HepG2 (cell line): Measurements from ENCODE around the gene KATNB1. TPM values are rescaled to one million over a fixed set of nuclear protein-coding genes. Genes with fewer than 3 reads are reported as not detected.

Experiments
- ATAC-seq: fragments of 200-7000 bp; cut with Tn5 transposase; 3 replicates; pipeline ENCODE4 v1.9.1; 2020; ENCODE audit warnings: mild to moderate bottlenecking, moderate library complexity
- BruUV-seq: library from RNA; stranded (reverse); fragments of 400-500 nt; replicated peaks from 2 replicates; lab custom pipeline; 2021; lab: Mats Ljungman, UMichigan
- CTCF ChIA-PET: fragments of 300-600 bp; formaldehyde crosslinking; extraction: SDS; loops from one replicate; lab custom pipeline; 2021; ENCODE audit warnings: low total read pairs, inconsistent platforms, low intra/inter-chr PET ratio; lab: Yijun Ruan, JAX
- POLR2A ChIA-PET: fragments of 350-600 bp; sonication (Branson Sonifier 250); formaldehyde crosslinking; loops from one replicate; lab custom pipeline; 2020; ENCODE audit warnings: antibody characterized with exemption, inconsistent platforms; lab: Yijun Ruan, JAX
- DNase-seq: peaks from one replicate; pipeline ENCODE4 v3.0.0-alpha.2; 2015; ENCODE audit warnings: low spot score
- FAIRE-seq: peaks from 3 replicates; lab custom pipeline; 2011; peaks lifted over from hg19 to GRCh38; lab: Jason Lieb, UNC
- H2AFZ ChIP-seq: one replicate; pipeline ENCODE4 v1.6.1; 2011; ENCODE audit warnings: low read length, inconsistent platforms
- H3K27ac ChIP-seq: fragments of 300-600 bp; 3 replicates; pipeline ENCODE4 v1.8.0; 2011; ENCODE audit warnings: mixed run types, mild to moderate bottlenecking, mixed read lengths, low read length, inconsistent platforms; ENCODE audit not compliant: insufficient read depth; ENCODE audit errors: extremely low read length
- H3K27me3 ChIP-seq, 2 experiments: fragments of 200-600 bp in 1 of 2; 2 replicates in 1 of 2; 3 replicates in 1 of 2; pipeline versions ENCODE4 v1.6.0 to v1.8.0; 2011; ENCODE audit warnings: low read length in 2 of 2, mild to moderate bottlenecking in 2 of 2, moderate library complexity in 2 of 2, inconsistent platforms in 1 of 2; ENCODE audit not compliant: insufficient read depth in 2 of 2, control insufficient read depth in 1 of 2
- H3K36me3 ChIP-seq, 2 experiments: fragments of 200-600 bp in 1 of 2; replicated peaks in 1 of 2; 2 replicates in 1 of 2; 3 replicates in 1 of 2; pipeline versions ENCODE4 v1.5.1 to v1.8.0; 2011; ENCODE audit warnings: low read length in 2 of 2, inconsistent platforms in 1 of 2; ENCODE audit not compliant: insufficient read depth in 2 of 2, control insufficient read depth in 1 of 2
- H3K4me1 ChIP-seq: 2 replicates; pipeline ENCODE4 v1.5.1; 2012; ENCODE audit warnings: low read length, inconsistent platforms; ENCODE audit not compliant: insufficient read depth
- H3K4me2 ChIP-seq: 2 replicates; pipeline ENCODE4 v1.6.0; 2011; ENCODE audit warnings: low read depth, low read length, inconsistent platforms
- H3K4me3 ChIP-seq, 3 experiments: fragments of 200-600 bp in 1 of 3; sonication (generic), shearing (Covaris generic) in 1 of 3; replicated peaks in 1 of 3; 2 replicates each; pipeline ENCODE4 v1.5.1; 2011 to 2016; ENCODE audit warnings: low read length in 3 of 3, inconsistent platforms in 2 of 3, low read depth in 2 of 3, mild to moderate bottlenecking in 2 of 3, control low read depth in 1 of 3, mixed read lengths in 1 of 3; ENCODE audit not compliant: insufficient read depth in 1 of 3
- H3K79me2 ChIP-seq: one replicate; pipeline ENCODE4 v1.6.1; 2011; ENCODE audit warnings: low read length, inconsistent platforms; ENCODE audit not compliant: insufficient read depth
- H3K9ac ChIP-seq: 2 replicates; pipeline ENCODE4 v1.6.0; 2011; ENCODE audit warnings: mild to moderate bottlenecking, low read depth, low read length, inconsistent platforms; ENCODE audit not compliant: insufficient read depth
- H3K9me3 ChIP-seq: 2 replicates; pipeline ENCODE4 v1.5.1; 2012; ENCODE audit warnings: mild to moderate bottlenecking, low read length
- H4K20me1 ChIP-seq: 2 replicates; pipeline ENCODE4 v1.6.0; 2011; ENCODE audit warnings: inconsistent platforms, mild to moderate bottlenecking, low read length, moderate library complexity; ENCODE audit not compliant: insufficient read depth
- AGO2 ChIP-seq: fragments of 200-400 bp; formaldehyde crosslinking; optimal IDR thresholded peaks from 2 replicates; pipeline ENCODE3; 2017; ENCODE audit warnings: mild to moderate bottlenecking, low read depth, low read length, moderate library complexity
- EHMT2 ChIP-seq: fragments of 200-600 bp; sonication (generic); IDR thresholded peaks from 2 replicates; pipeline ENCODE4 v1.7.0; 2017; ENCODE audit warnings: antibody characterized with exemption, low read depth, low read length, borderline replicate concordance
- GATA4 ChIP-seq: sonication (generic); IDR thresholded peaks from 2 replicates; pipeline ENCODE4 v1.6.1; 2016; ENCODE audit warnings: antibody characterized with exemption, low read depth, borderline replicate concordance
- KLF16 ChIP-seq, 2 experiments: sonication (generic) in 1 of 2; formaldehyde crosslinking in 1 of 2; IDR thresholded peaks; 2 replicates each; pipeline versions ENCODE4 v1.6.1 to v1.8.0; 2016 to 2023; ENCODE audit warnings: missing genetic modification reagents in 2 of 2, missing compliant biosample characterization in 1 of 2
- MAFG ChIP-seq: sonication (generic); formaldehyde crosslinking; IDR thresholded peaks from 2 replicates; pipeline ENCODE4 v1.5.1; 2020; ENCODE audit warnings: mild to moderate bottlenecking, missing genetic modification reagents
- MATR3 ChIP-seq: sonication (generic); formaldehyde crosslinking; IDR thresholded peaks from 2 replicates; pipeline ENCODE4 v1.4.0; 2020; ENCODE audit warnings: missing genetic modification reagents
- NFIC ChIP-seq: IDR thresholded peaks from 2 replicates; pipeline ENCODE4 v1.6.1; 2012; ENCODE audit warnings: mild to moderate bottlenecking, low read length, inconsistent platforms
- NFYC ChIP-seq: IDR thresholded peaks from 2 replicates; pipeline ENCODE4 v1.6.1; 2016; ENCODE audit warnings: missing genetic modification reagents, missing compliant biosample characterization
- POLR2G ChIP-seq: fragments of 200-400 bp; formaldehyde crosslinking; IDR thresholded peaks from 2 replicates; pipeline ENCODE4 v1.6.1; 2018; ENCODE audit warnings: mild to moderate bottlenecking, low read depth, low read length, moderate library complexity
- ZNF615 ChIP-seq: sonication (generic); formaldehyde crosslinking; IDR thresholded peaks from 2 replicates; pipeline ENCODE4 v1.5.0; 2020; ENCODE audit warnings: mild to moderate bottlenecking, missing genetic modification reagents, borderline replicate concordance
- ZNF816 ChIP-seq: sonication (generic); formaldehyde crosslinking; IDR thresholded peaks from 2 replicates; pipeline ENCODE4 v1.8.0; 2022; ENCODE audit warnings: missing genetic modification reagents, mild to moderate bottlenecking, borderline replicate concordance
- WGBS: methylation state at CpG from one replicate; pipeline ENCODE4 v1.1.6; 2017; ENCODE audit warnings: low lambda C conversion rate; 5-methylcytosine and 5-hydroxymethylcytosine counted together
- in situ Hi-C: cut with HindIII; loops from 2 replicates; pipeline ENCODE4 v1.10.0; 2017; ENCODE audit warnings: low pct_unique_long_range_greater_than_20kb; ENCODE audit not compliant: extremely low pct_ligation_motif_present
- intact Hi-C: fragments of 100-400 bp; cut with micrococcal nuclease; formaldehyde crosslinking; loops from one replicate; pipeline ENCODE4 v1.10.0; 2022; ENCODE audit not compliant: unreplicated experiment
- polyA plus RNA-seq, 8 experiments: library from polyadenylated mRNA; depleted of rRNA in 3 of 8; stranded (reverse) in 7 of 8; unstranded in 1 of 8; fragments of >200 nt; fragmentation: Illumina TruSeq in 4 of 8; extraction: Trizol in 4 of 8; gene quantifications; 2 replicates each; pipeline versions ENCODE4 v1.2.1 to v1.2.3, GENCODE V29; 2011 to 2016; ENCODE audit warnings: low read depth in 4 of 8, missing spikeins in 1 of 8, mixed read lengths in 1 of 8; ENCODE audit not compliant: insufficient read depth in 1 of 8
- total RNA-seq, 5 experiments: library from RNA; depleted of rRNA; stranded (reverse); fragments of >200 nt; fragmentation: Illumina TruSeq; extraction: Trizol; gene quantifications; 2 replicates each; pipeline ENCODE4 v1.2.3, GENCODE V29; 2016; ENCODE audit warnings: low read depth in 1 of 5
- TF ChIP-seq, protein P1 (sequence below): sonication (generic); formaldehyde crosslinking; IDR thresholded peaks from 2 replicates; pipeline ENCODE4 v1.4.0; 2020; ENCODE audit warnings: missing genetic modification reagents
- TF ChIP-seq, protein P2 (sequence below): sonication (generic); formaldehyde crosslinking; IDR thresholded peaks from 2 replicates; pipeline ENCODE4 v1.4.0; 2020; ENCODE audit warnings: missing genetic modification reagents
- TF ChIP-seq, protein P3 (sequence below): sonication (generic); formaldehyde crosslinking; IDR thresholded peaks from 2 replicates; pipeline ENCODE4 v1.5.0; 2020; ENCODE audit warnings: missing genetic modification reagents, mild to moderate bottlenecking, borderline replicate concordance
- TF ChIP-seq, protein P4 (sequence below): sonication (generic); formaldehyde crosslinking; IDR thresholded peaks from 2 replicates; pipeline ENCODE4 v1.4.0; 2020; ENCODE audit warnings: missing genetic modification reagents, borderline replicate concordance

The KATNB1 gene
- total and polyA plus RNA-seq, 2 of the 13 experiments (the other 11 are each of a cell fraction or from before 2014, with no cell fraction given), result 31.5 to 43.5 TPM

DNA sequence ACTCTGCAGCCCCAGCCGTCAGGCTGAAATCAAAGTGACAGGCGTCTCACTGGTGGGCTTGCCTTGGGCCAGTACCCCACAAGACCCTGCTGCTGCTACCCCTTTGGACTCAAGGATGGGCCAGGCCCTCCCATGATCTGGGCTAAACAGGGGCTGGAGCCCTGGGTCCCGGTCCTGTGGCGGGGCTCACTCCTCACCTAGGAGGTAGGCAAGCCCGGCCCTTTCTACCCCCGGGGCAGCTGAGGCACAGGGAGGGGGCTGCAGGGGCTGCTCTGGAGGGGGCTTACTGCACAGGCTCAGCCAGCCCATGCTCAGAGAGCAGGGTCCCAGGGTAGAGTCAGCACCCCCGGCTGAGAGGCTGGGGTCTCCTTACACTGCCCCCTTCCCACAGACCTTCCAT is 23.6 kb downstream of the KATNB1 start:
- Histone ChIP-seq H3K36me3 (peaks cover 25 to 51% of the 10 kb centered on the region in 2 experiments; a peak in 4 of 5 replicates), H3K27ac (no peak overlapping the region), H3K9ac (no peak overlapping the region), H3K27me3 (no peaks in the 10 kb centered on the region), H2AFZ (no peak overlapping the region), H3K4me1 (no peaks in the 10 kb centered on the region), H3K9me3 (no peaks in the 10 kb centered on the region), H3K79me2 (no peaks in the 10 kb centered on the region)
- CTCF ChIA-PET, result interaction anchor here (1.1 kb wide), 1 partner anchor 23 kb away, joined by 3 read pairs; no protein-coding TSS in a partner anchor
- ATAC-seq, result no peak
- intact Hi-C loops, result no loop called here
- TF ChIP-seq, protein P1, sequence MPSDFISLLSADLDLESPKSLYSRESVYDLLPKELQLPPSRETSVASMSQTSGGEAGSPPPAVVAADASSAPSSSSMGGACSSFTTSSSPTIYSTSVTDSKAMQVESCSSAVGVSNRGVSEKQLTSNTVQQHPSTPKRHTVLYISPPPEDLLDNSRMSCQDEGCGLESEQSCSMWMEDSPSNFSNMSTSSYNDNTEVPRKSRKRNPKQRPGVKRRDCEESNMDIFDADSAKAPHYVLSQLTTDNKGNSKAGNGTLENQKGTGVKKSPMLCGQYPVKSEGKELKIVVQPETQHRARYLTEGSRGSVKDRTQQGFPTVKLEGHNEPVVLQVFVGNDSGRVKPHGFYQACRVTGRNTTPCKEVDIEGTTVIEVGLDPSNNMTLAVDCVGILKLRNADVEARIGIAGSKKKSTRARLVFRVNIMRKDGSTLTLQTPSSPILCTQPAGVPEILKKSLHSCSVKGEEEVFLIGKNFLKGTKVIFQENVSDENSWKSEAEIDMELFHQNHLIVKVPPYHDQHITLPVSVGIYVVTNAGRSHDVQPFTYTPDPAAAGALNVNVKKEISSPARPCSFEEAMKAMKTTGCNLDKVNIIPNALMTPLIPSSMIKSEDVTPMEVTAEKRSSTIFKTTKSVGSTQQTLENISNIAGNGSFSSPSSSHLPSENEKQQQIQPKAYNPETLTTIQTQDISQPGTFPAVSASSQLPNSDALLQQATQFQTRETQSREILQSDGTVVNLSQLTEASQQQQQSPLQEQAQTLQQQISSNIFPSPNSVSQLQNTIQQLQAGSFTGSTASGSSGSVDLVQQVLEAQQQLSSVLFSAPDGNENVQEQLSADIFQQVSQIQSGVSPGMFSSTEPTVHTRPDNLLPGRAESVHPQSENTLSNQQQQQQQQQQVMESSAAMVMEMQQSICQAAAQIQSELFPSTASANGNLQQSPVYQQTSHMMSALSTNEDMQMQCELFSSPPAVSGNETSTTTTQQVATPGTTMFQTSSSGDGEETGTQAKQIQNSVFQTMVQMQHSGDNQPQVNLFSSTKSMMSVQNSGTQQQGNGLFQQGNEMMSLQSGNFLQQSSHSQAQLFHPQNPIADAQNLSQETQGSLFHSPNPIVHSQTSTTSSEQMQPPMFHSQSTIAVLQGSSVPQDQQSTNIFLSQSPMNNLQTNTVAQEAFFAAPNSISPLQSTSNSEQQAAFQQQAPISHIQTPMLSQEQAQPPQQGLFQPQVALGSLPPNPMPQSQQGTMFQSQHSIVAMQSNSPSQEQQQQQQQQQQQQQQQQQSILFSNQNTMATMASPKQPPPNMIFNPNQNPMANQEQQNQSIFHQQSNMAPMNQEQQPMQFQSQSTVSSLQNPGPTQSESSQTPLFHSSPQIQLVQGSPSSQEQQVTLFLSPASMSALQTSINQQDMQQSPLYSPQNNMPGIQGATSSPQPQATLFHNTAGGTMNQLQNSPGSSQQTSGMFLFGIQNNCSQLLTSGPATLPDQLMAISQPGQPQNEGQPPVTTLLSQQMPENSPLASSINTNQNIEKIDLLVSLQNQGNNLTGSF (CRISPR knock-in tag), result no peak
- TF ChIP-seq GATA4, result no peak
- TF ChIP-seq MATR3 (CRISPR knock-in tag), result no peak
- no peak for TF ChIP-seq NFIC
- no peak for TF ChIP-seq ZNF615 (CRISPR knock-in tag)
- peak; percentile 19 for TF ChIP-seq AGO2
- TF ChIP-seq KLF16 (CRISPR knock-in tag; IDR thresholded peaks at IDR 0.05), result no peak
- TF ChIP-seq, protein P2, sequence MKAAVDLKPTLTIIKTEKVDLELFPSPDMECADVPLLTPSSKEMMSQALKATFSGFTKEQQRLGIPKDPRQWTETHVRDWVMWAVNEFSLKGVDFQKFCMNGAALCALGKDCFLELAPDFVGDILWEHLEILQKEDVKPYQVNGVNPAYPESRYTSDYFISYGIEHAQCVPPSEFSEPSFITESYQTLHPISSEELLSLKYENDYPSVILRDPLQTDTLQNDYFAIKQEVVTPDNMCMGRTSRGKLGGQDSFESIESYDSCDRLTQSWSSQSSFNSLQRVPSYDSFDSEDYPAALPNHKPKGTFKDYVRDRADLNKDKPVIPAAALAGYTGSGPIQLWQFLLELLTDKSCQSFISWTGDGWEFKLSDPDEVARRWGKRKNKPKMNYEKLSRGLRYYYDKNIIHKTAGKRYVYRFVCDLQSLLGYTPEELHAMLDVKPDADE (CRISPR knock-in tag), result no peak
- no peak for TF ChIP-seq EHMT2
- TF ChIP-seq, protein P3, sequence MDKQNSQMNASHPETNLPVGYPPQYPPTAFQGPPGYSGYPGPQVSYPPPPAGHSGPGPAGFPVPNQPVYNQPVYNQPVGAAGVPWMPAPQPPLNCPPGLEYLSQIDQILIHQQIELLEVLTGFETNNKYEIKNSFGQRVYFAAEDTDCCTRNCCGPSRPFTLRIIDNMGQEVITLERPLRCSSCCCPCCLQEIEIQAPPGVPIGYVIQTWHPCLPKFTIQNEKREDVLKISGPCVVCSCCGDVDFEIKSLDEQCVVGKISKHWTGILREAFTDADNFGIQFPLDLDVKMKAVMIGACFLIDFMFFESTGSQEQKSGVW, result no peak
- no peak for TF ChIP-seq NFYC (CRISPR knock-in tag)
- TF ChIP-seq, protein P4, sequence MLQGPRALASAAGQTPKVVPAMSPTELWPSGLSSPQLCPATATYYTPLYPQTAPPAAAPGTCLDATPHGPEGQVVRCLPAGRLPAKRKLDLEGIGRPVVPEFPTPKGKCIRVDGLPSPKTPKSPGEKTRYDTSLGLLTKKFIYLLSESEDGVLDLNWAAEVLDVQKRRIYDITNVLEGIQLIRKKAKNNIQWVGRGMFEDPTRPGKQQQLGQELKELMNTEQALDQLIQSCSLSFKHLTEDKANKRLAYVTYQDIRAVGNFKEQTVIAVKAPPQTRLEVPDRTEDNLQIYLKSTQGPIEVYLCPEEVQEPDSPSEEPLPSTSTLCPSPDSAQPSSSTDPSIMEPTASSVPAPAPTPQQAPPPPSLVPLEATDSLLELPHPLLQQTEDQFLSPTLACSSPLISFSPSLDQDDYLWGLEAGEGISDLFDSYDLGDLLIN, result no peak
- TF ChIP-seq POLR2G, result peak; percentile 37; the same call in 1 of the 2 replicates
- TF ChIP-seq MAFG (CRISPR knock-in tag), result no peak
- TF ChIP-seq ZNF816 (CRISPR knock-in tag), result no peak
- TF ChIP-seq, all 625 proteins: peak for 2
- no TSS peak for BruUV-seq
- FAIRE-seq, result no peak
- Histone ChIP-seq H3K4me2 (no peak overlapping the region), H3K4me3 (no peak overlapping the region), H4K20me1 (no peaks in the 10 kb centered on the region)
- POLR2A ChIA-PET, result no interaction called here
- 88% methylated on average over 5 of the region's 7 CpGs for WGBS
- no peak for DNase-seq
- in situ Hi-C loops, result loop anchor here (5.0 kb wide), 2 partner anchors 103 to 243 kb away; partner anchors contain the start of genes USB1 and ZNF319
